HG03196 (cell line): ENCODE data around the gene IPMK.
"Not testable (repeated sequence)": the region's sequence is repeated elsewhere in the genome, so short reads cannot be mapped to it uniquely, and the experiment has no call there.

ENCODE experiments used
- ATAC-seq: cut with Tn5 transposase; IDR thresholded peaks from one replicate; pipeline ENCODE4 v1.9.1; 2021; ENCODE audit not compliant: unreplicated experiment

The IPMK gene

GRCh38 chr10:58157076-58157766 lies 110.5 kb downstream of the IPMK start:
- no peak for ATAC-seq

GRCh38 chr10:58155941-58156340 lies 111.8 kb downstream of the IPMK start:
- not testable (repeated sequence) for ATAC-seq

DNA sequence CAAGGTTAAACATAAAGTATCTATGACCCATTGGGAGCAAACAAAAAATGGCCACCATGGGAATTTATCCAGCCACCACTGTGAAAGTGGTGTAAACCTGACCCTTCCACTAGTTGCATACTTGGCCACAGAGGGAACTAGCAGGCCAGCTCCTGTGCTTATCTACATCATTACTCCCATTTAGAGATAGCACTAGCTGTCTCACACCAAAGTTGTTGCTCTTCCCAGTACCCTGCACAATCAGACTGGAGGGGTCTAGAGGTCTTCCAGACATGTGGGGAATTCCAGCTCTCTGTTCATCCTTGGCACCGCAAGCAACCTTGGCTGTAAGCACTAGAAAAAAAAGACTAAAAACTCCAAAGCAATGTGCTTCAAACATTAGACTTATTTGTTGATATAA lies 113.9 kb downstream of the IPMK start:
- ATAC-seq = no peak

DNA sequence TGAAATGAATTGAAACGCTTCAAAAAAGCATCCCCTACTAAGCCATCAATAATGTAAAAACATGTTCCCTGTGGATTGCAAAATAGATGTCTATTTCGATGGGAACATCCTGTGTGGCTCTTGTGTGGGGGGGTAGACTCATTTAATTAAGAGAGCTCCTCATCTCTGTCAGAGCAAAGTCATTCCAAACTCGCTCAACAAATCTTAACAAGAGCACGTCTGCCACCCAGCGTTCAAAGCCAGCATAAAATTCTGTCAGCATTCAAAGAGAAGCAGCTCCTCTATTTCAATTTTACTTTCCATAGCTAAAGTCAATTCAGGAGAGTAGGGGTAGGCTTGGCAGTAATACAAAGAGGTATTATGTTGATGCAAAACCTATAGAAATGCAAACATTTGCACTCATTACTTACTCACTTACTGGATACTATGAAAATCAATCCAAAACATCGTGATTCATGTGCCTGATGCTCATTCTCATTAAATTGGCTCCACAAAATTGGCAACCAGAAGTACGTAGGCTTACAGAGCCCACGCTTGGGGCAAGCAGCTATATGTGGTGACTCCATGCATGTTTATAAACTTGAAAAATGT lies 114.9 kb downstream of the IPMK start:
- no peak for ATAC-seq

- ATAC-seq = no peak
Observed at GRCh38 chr10:58150290-58150689, 117.4 kb downstream of the IPMK start.

DNA sequence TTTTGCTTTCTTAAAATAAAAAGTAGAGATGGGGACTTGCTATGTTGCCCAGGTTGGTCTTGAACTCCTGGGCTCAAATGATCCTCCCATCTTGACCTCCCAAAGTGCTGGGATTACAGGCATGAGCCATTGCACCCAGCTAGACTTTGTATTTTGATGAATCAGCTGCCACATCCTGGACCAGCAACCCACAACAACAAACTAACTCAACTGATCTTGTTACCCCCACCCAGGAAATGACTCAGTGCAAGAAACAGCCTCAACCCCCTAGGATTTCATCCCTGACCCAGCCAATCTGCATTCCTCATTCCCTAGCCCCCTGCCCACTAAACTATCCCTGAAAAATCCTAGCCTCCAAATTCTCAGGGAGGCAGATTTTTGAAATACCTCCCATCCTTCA lies 123.8 kb downstream of the IPMK start:
- ATAC-seq = no peak
